ENCODE results near the gene RNASE2.
A peak's percentile ranks its signal among the peaks of the same experiment; 100 is the strongest.
"Not testable (repeated sequence)": the region's sequence is repeated elsewhere in the genome, so short reads cannot be mapped to it uniquely, and the experiment has no call there.

RNASE2 gene

DNA sequence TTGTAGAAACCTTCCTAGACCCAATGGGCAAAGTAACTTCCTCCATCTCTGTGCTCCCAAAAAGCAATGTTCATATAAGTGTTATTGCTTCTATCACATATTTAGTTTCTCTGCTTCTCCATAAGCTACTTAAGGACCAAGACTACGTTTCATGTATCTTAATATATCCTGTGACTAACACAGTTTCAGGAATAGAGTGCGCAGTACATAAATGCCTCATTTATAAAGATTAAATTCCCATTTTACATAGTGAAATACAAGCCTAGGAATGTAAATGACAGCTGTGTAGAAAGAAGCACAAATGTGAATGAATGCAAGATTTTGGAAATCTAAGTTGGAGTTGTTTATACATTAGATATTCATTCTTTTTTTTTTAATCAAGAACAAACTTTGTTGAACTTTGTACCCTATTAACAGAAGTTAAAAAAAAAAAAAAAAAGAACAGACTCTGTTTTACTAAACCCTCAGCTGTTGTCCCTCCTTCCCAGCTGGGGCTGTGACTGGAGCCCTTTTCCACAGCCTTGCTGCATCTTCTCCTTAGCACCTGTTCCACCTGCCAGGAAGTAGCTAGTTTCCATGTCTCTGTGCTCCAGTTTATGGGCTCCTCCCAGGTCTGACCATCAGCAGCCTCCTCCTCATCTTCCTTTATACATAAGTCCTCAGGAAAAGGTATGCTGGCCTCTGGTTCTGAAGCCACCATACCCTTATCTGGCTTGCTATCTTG lies 27.5 kb downstream of the RNASE2 start:
- no peak for DNase-seq (ENCODE audit: low read depth in 2 of 2)

DNA sequence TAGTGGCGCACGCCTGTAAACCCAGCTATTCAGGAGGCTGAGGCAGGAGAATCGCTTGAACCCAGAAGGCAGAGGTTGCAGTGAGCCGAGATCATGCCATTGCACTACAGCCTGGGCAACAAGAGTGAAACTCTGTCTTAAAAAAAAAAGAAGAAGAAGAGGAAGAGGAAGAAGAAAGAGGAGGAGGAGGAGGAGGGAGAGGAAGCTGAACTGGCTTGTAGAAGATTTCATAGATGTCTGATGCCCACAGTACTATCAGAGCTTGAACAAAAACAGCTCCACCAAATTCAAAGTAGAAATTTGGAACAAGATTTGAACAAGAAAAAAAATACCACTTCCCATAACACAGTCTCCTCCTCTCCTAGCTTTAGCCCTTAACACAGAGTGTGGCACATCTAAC lies 30.4 kb downstream of the RNASE2 start:
- DNase-seq (ENCODE audit: low read depth in 2 of 2) = not testable (repeated sequence)

DNA sequence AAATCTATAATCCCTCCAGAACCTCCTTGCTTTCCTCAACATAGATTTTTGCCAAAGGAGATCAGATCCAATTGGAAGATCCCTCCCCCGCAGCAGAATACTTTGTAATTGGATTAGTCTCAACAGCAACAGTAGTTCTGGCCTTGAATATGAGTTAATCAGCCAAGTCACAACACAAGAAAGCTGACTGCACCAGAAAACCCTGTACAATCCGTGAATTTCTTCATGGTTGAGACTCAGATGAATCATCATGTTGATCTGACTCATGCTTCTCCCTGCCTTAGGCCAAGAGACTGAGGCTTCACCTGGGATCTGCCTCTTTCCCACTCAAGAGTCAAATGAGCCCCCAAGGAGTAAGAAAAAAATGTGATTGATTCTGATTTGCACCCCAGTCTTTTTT lies 31.5 kb downstream of the RNASE2 start:
- no peak for DNase-seq (ENCODE audit: low read depth in 2 of 2)

DNA sequence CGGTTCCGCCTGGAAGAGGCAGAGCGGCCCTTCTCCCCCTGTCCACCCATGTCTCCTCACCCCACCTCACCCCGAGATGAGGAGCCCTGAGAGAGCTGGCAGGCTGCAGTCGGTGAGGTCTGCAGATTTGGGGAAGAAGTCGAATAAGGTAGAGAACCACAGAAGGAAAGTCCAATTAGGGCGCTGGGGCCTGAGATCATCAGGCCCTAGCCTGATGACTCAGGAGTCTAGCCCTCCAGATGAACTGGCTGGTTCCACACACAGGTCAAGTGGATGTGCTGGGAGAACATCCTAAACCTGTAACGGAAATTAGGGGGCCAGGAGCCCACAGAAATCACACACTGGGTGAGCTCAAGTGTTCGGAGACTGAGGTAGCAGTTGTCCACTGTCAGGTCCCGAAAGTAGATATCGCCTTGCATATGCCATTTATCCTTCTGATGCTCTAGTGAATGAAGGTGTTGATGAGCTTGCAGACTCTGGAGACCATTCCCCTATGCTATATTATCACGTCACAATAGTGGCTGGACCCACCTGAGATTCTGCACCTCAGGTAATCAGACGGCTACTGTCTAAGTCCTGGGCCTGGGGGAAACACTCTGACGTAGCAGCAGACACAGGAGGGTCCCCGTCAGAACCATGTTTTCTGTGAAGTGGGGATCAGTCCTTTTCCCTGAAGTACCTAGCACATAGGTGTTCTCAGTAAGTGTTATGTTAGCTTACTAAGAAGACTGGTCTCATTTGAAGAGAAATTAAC lies 33.6 kb downstream of the RNASE2 start:
- no peak for DNase-seq (ENCODE audit: low read depth in 2 of 2)

DNA sequence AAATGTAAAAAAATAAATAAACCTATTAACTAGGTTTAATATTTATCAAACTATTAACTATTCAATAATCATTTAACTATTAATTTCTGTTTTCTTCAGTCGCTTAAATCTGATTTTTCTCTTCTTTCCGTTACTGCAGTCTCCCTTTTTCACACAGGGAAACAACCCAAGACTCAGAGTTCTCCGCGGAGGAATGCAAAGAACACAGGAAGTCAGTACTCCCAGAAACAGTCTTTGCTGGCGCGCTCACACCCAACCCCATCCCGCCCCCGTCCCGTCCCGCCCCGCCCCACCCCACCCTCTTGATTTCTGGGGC lies 34.1 kb downstream of the RNASE2 start:
- DNase-seq (ENCODE audit: low read depth in 2 of 2) = no peak

DNA sequence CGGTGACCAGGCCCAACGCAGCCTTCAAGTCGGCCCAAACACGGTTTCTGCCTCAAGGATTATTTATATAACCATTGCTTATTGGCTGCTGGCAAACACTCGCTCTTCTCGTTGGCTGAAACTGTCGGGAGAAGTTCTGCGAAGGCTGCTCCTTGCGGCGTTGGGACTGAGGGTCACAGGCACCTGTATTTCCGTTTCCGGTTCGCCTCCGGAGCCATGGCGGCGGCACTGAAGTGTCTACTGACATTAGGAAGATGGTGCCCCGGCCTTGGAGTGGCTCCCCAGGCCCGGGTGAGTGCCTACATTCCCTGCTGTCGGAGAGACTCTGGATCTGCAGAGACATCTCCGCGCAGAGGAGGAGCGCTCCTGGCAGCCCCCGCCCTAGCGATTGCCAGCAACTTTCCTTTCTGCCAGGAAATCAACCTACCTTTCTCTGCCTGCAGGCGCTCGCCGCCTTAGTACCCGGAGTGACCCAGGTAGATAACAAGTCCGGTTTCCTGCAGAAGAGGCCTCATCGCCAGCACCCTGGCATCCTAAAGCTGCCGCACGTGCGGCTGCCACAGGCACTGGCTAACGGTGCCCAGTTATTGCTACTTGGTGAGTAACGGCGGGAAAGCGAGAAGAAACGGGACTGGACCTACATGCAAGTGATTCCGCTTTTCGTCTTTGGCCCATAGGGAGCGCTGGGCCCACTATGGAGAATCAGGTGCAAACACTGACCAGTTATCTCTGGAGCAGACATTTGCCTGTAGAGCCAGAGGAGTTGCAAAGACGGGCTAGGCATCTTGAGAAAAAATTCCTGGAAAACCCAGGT lies 34.7 kb downstream of the RNASE2 start, which contains the start of gene METTL17:
METTL17 (plus strand) TSS at position 194 of the 814 bp plus-strand sequence; CDS start at position 217, 23 bp downstream.
- DNase-seq (ENCODE audit: low read depth in 2 of 2) = peak; percentile 83 to 85

DNA sequence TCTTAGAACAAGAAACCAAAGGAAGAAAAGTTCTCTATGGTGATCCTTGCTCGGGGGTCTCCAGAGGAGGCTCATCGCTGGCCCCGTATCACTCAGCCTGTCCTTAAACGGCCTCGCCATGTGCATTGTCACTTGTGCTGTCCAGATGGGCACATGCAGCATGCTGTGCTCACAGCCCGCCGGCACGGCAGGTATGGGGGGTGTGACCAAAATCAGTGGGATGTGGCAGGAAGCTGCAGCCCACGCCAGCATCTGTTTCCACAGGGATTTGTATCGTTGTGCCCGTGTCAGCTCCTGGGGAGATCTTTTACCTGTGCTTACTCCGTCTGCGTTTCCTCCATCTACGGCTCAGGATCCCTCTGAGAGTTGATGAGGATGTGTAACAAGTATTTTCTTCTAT lies 41.2 kb downstream of the RNASE2 start:
- no peak for DNase-seq (ENCODE audit: low read depth in 2 of 2)

DNA sequence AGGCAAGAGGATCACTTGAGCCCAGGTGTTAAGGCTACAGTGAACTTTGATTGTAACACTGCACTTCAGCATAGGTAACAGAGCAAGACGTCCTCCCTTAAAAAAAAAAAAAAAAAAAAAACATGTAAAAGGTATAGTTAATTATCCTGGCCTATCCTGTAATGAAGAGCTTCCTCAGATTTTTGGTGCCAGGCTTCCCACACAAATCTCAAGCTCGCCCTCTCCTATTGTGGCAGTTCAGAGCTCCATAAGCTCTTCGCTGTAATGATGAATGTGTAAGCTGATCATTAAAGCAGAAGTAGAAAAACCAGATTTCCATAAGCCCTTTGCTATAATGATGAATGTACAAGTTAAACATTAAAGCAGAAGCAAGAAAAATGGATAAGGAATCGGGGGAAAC lies 41.8 kb downstream of the RNASE2 start:
- DNase-seq (ENCODE audit: low read depth in 2 of 2) = no peak

DNA sequence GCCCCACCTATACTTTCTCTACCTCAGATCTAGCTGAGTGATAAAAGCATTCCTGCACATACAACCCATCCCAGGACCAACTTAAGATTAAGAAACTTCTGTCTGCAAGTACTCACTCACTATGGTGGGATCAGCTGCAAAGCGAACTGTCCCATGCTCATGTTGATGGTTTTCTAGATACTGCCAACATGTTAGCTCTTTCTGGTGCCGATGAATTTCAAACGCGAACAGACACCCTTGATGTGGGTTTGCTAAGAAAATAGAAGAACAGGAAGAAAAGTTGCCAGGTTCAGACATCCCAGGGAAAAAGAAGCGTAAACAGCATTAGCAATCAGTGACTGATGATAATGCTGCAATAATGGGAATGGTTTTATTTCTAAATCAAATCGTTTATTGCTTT lies 42.3 kb downstream of the RNASE2 start:
- no peak for DNase-seq (ENCODE audit: low read depth in 2 of 2)

DNA sequence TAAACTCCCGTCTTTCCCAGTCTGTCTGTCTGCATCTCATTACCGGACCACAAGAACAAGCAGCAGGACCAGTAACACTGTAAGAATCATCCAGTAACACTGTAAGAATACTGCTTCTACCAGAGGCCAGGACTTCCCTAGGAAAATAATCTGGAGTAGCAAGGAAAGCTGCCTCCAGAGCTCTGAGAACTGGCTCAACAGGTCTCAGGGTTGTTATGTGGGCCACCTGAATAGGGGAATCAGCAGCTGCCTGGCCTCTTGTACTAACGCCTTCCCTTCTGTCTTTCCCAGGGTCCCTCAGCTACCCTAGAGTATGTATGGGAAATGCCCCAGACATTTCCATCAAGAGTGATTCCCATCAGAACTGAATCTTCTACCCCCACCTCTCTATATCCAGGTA lies 42.9 kb downstream of the RNASE2 start:
- DNase-seq (ENCODE audit: low read depth in 2 of 2) = no peak

DNA sequence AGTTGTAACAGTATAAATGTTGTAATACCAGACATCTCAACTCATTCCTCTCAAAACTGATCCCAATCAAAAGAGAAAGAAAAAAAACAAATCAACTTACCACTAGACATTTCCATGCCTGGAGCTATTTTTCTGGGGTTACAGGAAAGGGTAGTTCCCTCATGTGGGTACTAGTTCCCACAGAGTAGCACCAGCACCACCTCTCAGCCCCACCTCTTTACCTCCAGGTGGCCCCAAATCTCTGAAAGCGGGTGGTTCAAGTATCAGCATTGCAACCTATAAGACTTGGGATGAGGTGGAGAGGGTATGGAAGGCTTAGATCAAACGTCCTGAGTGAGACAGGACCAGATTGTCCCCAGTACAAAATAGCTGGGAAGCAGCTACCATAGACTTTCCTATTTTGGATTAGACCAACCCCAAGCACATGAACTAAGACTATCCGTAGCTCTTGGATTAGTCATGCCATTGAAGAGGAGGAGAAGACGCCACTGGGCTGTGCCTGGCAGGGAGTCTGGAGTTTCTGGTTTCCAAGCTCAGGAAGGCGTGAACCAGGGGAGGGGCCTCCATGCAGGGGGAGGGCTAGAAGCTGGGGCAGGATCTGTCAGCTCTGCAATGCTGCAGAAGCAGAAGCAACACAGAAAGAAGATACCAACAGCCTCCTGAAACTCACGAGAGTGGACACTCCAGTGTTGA lies 43.5 kb downstream of the RNASE2 start, which contains the start of gene SLC39A2:
SLC39A2 (plus strand) TSS at position 620 of the 693 bp plus-strand sequence. CDS start 154 bp downstream, outside the sequence.
- DNase-seq (ENCODE audit: low read depth in 2 of 2) = no peak

DNA sequence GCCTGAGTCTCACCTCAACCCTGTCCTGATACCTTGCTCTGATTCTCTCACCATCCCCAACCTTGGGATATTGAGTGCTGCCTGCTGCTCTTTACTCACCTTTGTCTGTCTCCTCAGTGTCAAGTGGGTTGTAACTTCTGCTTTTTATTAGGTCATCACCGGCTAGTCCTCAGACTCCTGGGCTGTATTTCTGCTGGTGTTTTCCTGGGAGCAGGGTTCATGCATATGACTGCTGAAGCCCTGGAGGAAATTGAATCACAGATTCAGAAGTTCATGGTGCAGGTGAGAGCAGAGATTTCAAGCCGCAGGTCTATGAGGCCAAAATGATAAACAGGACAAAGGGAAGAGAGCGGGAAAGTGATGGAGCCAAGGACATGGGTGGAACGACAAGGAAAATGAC lies 44.3 kb downstream of the RNASE2 start:
- DNase-seq (ENCODE audit: low read depth in 2 of 2) = no peak

DNA sequence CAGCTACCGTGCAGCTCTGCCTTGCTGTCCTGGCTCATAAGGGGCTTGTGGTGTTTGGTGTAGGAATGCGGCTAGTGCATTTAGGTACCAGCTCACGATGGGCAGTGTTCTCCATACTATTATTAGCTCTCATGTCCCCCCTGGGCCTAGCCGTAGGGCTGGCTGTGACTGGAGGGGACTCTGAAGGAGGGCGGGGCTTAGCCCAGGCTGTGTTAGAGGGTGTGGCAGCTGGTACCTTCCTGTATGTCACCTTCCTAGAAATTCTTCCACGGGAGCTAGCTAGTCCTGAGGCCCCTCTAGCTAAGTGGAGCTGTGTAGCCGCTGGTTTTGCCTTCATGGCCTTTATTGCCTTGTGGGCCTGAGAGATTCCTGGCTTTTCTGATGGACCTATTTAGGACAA lies 45.9 kb downstream of the RNASE2 start:
- DNase-seq (ENCODE audit: low read depth in 2 of 2) = no peak

DNA sequence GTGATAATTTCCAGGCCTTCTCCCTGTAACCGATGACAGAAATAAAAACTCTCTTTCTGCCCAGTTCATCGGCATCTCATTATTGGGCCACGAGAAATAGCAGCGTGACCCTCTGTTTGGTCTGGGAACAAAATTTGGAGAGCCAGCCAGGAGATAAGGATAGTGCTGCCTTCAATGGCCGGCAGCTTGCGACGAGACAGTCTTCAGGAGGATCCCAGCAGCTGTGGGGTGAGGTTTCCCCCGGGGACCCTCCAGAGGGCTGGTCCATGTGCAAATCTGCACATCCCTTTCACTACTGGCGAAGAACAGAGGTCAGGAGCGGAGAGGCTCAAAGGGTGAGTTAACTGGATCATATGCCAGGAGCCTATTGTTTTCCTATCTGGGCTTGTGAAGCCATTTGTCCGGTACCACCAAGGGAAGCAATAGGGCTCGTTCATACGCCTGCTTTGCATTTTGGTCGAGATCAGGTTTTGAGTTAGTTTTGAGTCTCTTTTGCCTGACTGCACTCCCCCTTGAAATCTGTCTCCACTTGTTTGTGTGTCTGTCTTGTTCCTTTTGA lies 48.6 kb downstream of the RNASE2 start:
- no peak for DNase-seq (ENCODE audit: low read depth in 2 of 2)
